HG02623 (cell line): Measurements from ENCODE around the gene CLPX.
"Not testable (repeated sequence)": the region's sequence is repeated elsewhere in the genome, so short reads cannot be mapped to it uniquely, and the experiment has no call there.

Experiments
- ATAC-seq: cut with Tn5 transposase; IDR thresholded peaks from one replicate; pipeline ENCODE4 v1.9.1; 2021; ENCODE audit warnings: moderate library complexity; ENCODE audit not compliant: unreplicated experiment

The CLPX gene

GRCh38 chr15:65184868-65185717, at the start of gene CLPX:
Gene CLPX (minus strand): TSS chr15:65185342. CDS start chr15:65185153, 189 bp downstream.
- peak; percentile 72 for ATAC-seq

DNA sequence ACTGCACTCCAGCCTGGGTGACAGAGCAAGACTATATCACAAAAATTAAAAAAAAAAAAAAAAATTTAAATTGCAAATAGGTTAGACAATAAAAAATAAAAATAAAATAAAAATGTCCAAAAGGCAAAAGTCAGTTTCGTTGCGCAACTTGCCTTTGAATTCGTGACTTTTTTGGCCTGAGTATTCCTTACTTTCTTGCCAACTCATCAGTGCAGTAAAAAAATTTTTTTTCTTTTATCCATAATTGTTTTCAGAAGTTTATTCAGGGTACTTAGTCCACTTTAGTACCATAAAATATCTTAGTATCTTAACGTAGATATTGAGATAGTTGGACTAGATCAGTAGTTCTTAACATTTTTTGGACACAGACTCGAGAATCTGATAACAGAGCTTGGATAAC, 48.6 kb upstream of the CLPX start:
- no peak for ATAC-seq

- no peak for ATAC-seq
These were observed 47.4 kb upstream of the CLPX start for GRCh38 chr15:65232520-65232919.

DNA sequence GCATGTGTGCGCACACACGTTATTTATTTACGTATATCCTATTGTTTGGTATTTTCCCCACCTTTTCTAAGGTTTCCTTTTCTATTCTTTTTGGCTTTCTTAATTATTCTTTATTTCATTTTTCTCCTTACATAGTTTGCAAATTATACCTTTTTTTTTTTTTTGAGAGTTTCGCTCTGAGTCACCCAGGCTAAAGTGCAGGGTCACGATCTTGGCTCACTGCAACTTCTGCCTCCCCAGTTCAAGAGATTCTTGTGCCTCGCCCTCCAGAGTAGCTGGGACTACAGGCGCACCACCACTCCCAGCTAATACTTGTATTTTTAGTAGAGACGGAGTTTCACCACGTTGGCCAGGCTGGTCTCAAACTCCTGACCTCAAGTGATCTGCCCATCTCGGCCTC, 46.2 kb upstream of the CLPX start:
- no peak for ATAC-seq

DNA sequence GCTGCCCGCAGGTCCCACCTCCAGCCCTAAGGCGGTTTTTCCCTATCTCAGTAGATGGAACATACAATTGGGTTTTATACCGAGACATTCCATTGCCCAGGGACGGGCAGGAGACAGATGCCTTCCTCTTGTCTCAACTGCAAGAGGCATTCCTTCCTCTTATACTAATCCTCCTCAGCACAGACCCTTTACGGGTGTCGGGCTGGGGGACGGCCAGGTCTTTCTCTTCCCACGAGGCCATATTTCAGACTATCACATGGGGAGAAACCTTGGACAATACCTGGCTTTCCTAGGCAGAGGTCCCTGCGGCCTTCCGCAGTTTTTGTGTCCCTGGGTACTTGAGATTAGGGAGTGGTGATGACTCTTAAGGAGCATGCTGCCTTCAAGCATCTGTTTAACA, 41.8 kb upstream of the CLPX start:
- ATAC-seq: not testable (repeated sequence)

- no peak for ATAC-seq
These were observed 41.1 kb upstream of the CLPX start for GRCh38 chr15:65226221-65226620.

DNA sequence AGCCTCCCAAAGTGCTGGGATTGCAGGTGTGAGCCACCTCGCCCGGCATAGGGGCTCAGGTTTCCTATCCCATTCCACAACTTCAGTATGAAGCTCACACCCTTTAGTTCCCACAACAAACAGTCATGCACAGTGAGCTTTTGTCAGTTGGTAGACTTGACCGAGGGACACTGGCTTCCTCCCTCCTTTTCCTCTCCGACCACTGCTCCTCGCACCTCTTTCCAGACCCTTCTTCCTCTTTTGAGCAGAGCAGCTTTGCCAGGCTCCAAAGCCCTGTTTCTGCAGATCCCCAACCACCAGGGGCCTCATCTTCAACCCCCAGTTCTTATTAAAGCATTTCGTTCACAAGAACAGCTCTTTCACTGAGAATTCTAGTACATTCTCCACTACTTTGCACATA, 38.9 kb upstream of the CLPX start:
- no peak for ATAC-seq

DNA sequence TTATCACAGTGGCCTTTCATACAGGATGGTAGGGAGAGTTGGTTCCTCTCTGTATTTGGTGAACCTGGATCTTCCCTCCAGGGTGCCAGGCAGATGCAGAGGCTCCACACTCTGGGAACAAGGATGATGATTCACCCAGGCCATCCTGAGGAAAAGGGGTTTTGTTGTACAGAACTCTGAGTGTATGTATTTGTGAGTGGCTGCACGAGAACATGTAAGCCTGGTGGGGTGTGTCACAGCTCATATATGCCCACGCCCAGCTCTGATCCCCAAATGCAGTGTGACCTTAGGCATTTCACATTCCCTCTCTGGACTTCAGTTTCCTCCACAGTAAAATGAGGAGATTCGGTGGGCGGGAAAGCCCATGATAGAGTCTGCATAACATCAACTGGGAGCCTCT, 37.7 kb upstream of the CLPX start:
- no peak for ATAC-seq

GRCh38 chr15:65221697-65222096, 36.6 kb upstream of the CLPX start:
- no peak for ATAC-seq

- no peak for ATAC-seq
These were observed 34.0 kb upstream of the CLPX start for GRCh38 chr15:65219137-65219536.

DNA sequence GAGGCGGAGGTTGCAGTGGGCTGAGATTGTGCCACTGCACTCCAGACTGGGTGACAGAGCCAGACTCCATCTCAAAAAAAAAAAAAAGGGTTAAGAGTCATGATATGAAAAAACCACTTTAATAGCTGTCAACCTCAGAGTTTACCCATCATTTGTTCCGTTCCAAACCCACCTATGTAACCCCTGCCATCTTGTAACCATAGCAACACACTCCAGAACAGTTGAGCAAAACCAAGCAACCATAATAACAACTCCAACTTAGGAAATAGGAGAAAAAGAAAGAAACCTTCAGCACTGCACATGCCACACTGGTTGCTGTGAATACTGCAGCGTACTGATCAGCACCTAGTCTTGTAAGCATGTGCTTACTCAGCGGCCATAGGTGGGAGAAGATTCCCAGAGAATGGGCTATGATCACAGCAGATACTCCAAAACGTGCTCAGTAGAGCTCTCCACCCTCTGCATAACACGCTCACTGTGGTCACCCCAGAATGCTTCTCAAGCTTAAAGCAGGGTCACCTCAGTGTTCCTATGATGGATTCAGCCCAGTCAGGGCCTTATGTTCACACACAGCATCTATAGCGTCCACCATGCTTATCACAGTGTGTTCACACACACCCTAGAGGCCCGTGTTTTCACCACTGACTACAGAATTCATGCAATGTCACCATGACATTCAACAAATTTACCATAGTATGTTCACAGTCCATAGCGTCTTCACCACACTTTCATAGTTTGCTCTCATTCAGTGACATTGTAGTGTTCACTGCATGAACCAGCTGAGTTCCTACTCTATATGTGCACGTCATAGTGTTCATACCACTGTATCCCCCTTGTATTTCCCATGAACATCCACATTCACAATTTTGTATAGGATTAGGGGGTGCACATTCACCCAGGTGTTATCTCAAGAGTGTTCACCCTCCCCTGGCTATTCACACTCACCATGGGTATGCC, 32.7 kb upstream of the CLPX start:
- no peak for ATAC-seq

GRCh38 chr15:65215496-65215895, 30.4 kb upstream of the CLPX start:
- no peak for ATAC-seq

GRCh38 chr15:65214010-65214409, 28.9 kb upstream of the CLPX start:
- ATAC-seq: no peak

DNA sequence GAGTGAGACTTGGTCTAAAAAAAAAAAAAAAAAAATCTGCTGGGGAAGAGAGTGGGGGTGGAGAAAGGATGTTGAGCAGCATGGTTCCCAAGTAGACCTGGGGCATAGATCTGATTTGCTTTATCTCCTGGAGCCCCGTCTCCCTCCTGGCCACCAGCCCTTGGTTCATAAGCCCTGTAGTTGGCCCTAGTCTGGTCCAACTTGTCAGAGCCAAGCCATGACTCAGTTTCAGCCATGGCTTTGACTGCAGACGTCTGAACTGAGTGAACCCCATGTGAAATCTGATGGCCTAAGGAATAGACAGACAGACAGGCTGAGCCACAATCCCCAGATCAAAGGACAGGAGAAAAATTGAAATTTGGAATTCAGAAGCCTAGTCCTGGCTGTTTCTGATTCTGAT, 28.1 kb upstream of the CLPX start:
- ATAC-seq: no peak

GRCh38 chr15:65212097-65212496, 27.0 kb upstream of the CLPX start:
- ATAC-seq: no peak

- no peak for ATAC-seq
These were observed 26.4 kb upstream of the CLPX start for GRCh38 chr15:65211482-65211982.

- ATAC-seq: no peak
These were observed 25.8 kb upstream of the CLPX start, which contains the start of gene CILP for GRCh38 chr15:65210770-65211481. Gene CILP (minus strand): TSS chr15:65211473. CDS start chr15:65209755, 1,718 bp downstream.

DNA sequence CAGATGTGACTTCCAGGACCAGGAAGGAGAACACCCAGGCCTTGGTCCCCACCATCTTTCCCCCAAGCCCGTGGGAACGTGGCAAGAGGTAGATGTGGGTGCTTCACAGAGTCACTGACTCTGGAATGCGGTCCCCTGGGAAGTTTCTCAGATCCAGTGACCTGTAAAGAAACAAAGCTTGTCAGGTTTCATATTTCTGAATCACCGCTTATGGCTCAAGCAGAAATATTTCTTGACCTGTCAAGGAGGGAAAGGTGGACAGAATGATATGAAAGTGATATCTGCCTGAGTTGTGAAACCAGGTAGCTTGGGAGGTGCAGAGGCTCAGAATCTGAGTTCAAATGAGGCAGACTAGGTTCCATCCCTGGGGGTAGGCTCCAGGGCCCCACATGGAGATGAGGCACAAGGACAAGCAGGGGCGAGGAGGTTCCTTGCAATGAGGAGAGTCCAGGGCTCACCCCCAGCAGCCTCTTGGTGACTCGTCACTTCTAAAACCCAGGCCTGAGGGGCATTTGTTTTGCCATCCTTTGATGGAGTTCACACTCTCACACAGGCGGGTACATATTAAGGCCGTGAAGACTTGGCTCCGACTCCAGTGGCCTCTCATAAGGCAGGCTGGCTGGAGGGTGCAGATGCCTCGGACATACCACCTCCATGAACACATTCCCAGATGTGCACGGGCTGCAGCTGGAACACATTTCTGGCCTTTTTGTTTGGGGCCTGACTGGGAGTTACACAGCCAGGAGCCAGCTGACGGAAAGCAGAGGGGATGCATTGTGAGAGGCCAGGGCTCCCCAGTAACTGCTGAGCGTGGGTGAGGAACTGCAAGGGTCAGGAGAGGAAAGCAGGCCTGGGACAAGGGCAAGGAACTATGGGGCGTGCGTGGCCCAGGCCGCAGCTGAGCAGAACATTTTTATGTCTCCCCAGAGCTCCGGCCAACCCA, 24.8 kb upstream of the CLPX start:
- no peak for ATAC-seq

DNA sequence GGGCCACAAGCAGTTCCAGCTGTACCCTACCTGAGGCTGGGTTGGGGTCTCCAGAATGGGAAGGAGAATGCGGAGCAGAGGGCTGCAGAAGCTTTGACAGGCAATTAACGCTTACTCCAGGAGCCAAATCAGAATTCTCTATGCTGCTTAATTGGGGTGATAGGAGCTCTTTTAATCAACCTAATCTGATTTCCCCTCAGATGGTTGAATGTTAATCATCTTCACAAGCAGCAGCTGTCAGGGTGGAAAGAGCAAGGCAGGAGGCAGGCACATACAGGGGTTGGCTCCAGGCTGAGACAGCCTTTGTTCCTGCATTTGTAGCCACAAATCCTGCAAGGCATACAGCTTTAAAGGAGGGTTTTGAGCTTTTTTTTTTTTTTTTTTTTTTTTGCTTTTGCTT, 23.5 kb upstream of the CLPX start:
- ATAC-seq: no peak
